ENCODE results near the gene PI4KB.
"Not testable (repeated sequence)": the region's sequence is repeated elsewhere in the genome, so short reads cannot be mapped to it uniquely, and the experiment has no call there.

Gene PI4KB

GRCh38 chr1:151287767-151288500 lies 39.3 kb downstream of the PI4KB start:
- ATAC-seq (replicated peaks) (no peak), DNase-seq (no peak)
- H3K4me3 Mint-ChIP-seq, result no peak overlapping the region
- H3K27me3 Mint-ChIP-seq, result no peaks in the 10 kb centered on the region
- H3K36me3 Mint-ChIP-seq (ENCODE audit: insufficient read depth), result peaks cover 37% of the 10 kb centered on the region
- H3K9me3 Mint-ChIP-seq, result no peaks in the 10 kb centered on the region
- H3K27ac Mint-ChIP-seq, result peak overlapping the region in 1 of 2 donors; percentile 84
- peaks cover 37% of the 10 kb centered on the region in 2 donors for H3K4me1 Mint-ChIP-seq (ENCODE audit: low read depth in 2 of 2)

GRCh38 chr1:151287341-151287699 lies 39.9 kb downstream of the PI4KB start:
- Mint-ChIP-seq H3K36me3 (ENCODE audit: insufficient read depth) (peaks cover 33% of the 10 kb centered on the region), H3K4me1 (ENCODE audit: low read depth in 2 of 2) (peaks cover 36 to 39% of the 10 kb centered on the region in 2 donors), H3K27me3 (no peaks in the 10 kb centered on the region), H3K27ac (peak overlapping the region in 1 of 2 donors; percentile 57), H3K9me3 (no peaks in the 10 kb centered on the region), H3K4me3 (peak overlapping the region in 1 of 2 donors; percentile 5)
- ATAC-seq (replicated peaks) (no peak), DNase-seq (no peak)

GRCh38 chr1:151286619-151287340 lies 40.4 kb downstream of the PI4KB start:
- H3K27me3 Mint-ChIP-seq, result no peaks in the 10 kb centered on the region
- peak overlapping the region in 1 of 2 donors; percentile 57 for H3K27ac Mint-ChIP-seq
- H3K9me3 Mint-ChIP-seq, result no peaks in the 10 kb centered on the region
- no peak for ATAC-seq (replicated peaks)
- peak overlapping the region in 1 of 2 donors; percentile 5 for H3K4me3 Mint-ChIP-seq
- DNase-seq, result no peak
- H3K4me1 Mint-ChIP-seq (ENCODE audit: low read depth in 2 of 2), result peaks cover 38 to 40% of the 10 kb centered on the region in 2 donors
- H3K36me3 Mint-ChIP-seq (ENCODE audit: insufficient read depth), result peaks cover 37% of the 10 kb centered on the region

GRCh38 chr1:151284013-151284577 lies 43.1 kb downstream of the PI4KB start:
- ATAC-seq (replicated peaks), result no peak
- H3K27me3 Mint-ChIP-seq, result no peaks in the 10 kb centered on the region
- H3K4me3 Mint-ChIP-seq, result peak overlapping the region; percentile 92 to 93
- no peaks in the 10 kb centered on the region for H3K9me3 Mint-ChIP-seq
- no peak for DNase-seq
- peaks cover 39% of the 10 kb centered on the region for H3K36me3 Mint-ChIP-seq (ENCODE audit: insufficient read depth)
- H3K4me1 Mint-ChIP-seq (ENCODE audit: low read depth in 2 of 2), result peaks cover 35 to 48% of the 10 kb centered on the region in 2 donors
- H3K27ac Mint-ChIP-seq, result peak overlapping the region; percentile 62 to 96

GRCh38 chr1:151282883-151283725 lies 44.1 kb downstream of the PI4KB start:
- DNase-seq (peak in 1 of 3 experiments; percentile 20), ATAC-seq (replicated peaks) (no peak)
- Mint-ChIP-seq H3K27me3 (no peaks in the 10 kb centered on the region), H3K4me1 (ENCODE audit: low read depth in 2 of 2) (peaks cover 26 to 39% of the 10 kb centered on the region in 2 donors), H3K36me3 (ENCODE audit: insufficient read depth) (peaks cover 31% of the 10 kb centered on the region), H3K9me3 (no peaks in the 10 kb centered on the region), H3K4me3 (peak overlapping the region; percentile 92 to 93), H3K27ac (peak overlapping the region; percentile 62 to 96)

- DNase-seq, result peak; percentile 94 to 98 (median 97)
- Mint-ChIP-seq H3K36me3 (ENCODE audit: insufficient read depth) (peaks cover 31% of the 10 kb centered on the region), H3K4me3 (peak within 1 kb of the TSS; percentile 92 to 93), H3K27me3 (no peaks in the 10 kb centered on the region), H3K9me3 (no peaks in the 10 kb centered on the region), H3K27ac (peak within 1 kb of the TSS; percentile 94 to 96), H3K4me1 (ENCODE audit: low read depth in 2 of 2) (peaks cover 26 to 39% of the 10 kb centered on the region in 2 donors)
- ATAC-seq (replicated peaks), result peak; percentile 83
These were observed 45.0 kb downstream of the PI4KB start, which contains the start of gene ZNF687 for GRCh38 chr1:151281969-151282882. Gene ZNF687, plus strand, starts transcription at chr1:151282299. Its CDS starts 3,993 bp downstream, at chr1:151286292.

- Mint-ChIP-seq H3K4me3 (peak overlapping the region; percentile 92 to 93), H3K4me1 (ENCODE audit: low read depth in 2 of 2) (peaks cover 24 to 31% of the 10 kb centered on the region in 2 donors), H3K9me3 (no peaks in the 10 kb centered on the region), H3K27ac (peak overlapping the region; percentile 94 to 96), H3K27me3 (no peaks in the 10 kb centered on the region), H3K36me3 (ENCODE audit: insufficient read depth) (peaks cover 31% of the 10 kb centered on the region)
- DNase-seq (peak; percentile 93 to 97 (median 96)), ATAC-seq (replicated peaks) (peak; percentile 43)
These were observed 45.8 kb downstream of the PI4KB start for GRCh38 chr1:151281225-151281968.

GRCh38 chr1:151277249-151277648 lies 50.0 kb downstream of the PI4KB start:
- no peak overlapping the region for H3K4me3 Mint-ChIP-seq
- no peaks in the 10 kb centered on the region for H3K9me3 Mint-ChIP-seq
- H3K27me3 Mint-ChIP-seq, result no peaks in the 10 kb centered on the region
- H3K4me1 Mint-ChIP-seq (ENCODE audit: low read depth in 2 of 2), result peaks cover 7 to 8% of the 10 kb centered on the region in 2 donors
- ATAC-seq (replicated peaks), result no peak
- peaks cover 23% of the 10 kb centered on the region for H3K36me3 Mint-ChIP-seq (ENCODE audit: insufficient read depth)
- no peak overlapping the region for H3K27ac Mint-ChIP-seq
- no peak for DNase-seq

- H3K27me3 Mint-ChIP-seq; DNase-seq; H3K4me1 Mint-ChIP-seq (ENCODE audit: low read depth in 2 of 2); ATAC-seq (replicated peaks); H3K27ac Mint-ChIP-seq; H3K4me3 Mint-ChIP-seq; H3K9me3 Mint-ChIP-seq: not testable (repeated sequence)
- H3K36me3 Mint-ChIP-seq (ENCODE audit: insufficient read depth), result peaks cover 21% of the 10 kb centered on the region
These were observed 51.9 kb downstream of the PI4KB start for GRCh38 chr1:151275341-151275740.

- no peak overlapping the region for H3K4me3 Mint-ChIP-seq
- H3K27ac Mint-ChIP-seq, result no peak overlapping the region
- DNase-seq, result no peak
- H3K36me3 Mint-ChIP-seq (ENCODE audit: insufficient read depth), result peaks cover 33% of the 10 kb centered on the region
- H3K27me3 Mint-ChIP-seq, result no peaks in the 10 kb centered on the region
- ATAC-seq (replicated peaks), result no peak
- H3K9me3 Mint-ChIP-seq, result no peaks in the 10 kb centered on the region
- no peaks in the 10 kb centered on the region for H3K4me1 Mint-ChIP-seq (ENCODE audit: low read depth in 2 of 2)
These were observed 53.2 kb downstream of the PI4KB start for GRCh38 chr1:151273924-151274466.

- no peak for ATAC-seq (replicated peaks)
- H3K4me3 Mint-ChIP-seq, result no peak overlapping the region
- no peaks in the 10 kb centered on the region for H3K27me3 Mint-ChIP-seq
- H3K36me3 Mint-ChIP-seq (ENCODE audit: insufficient read depth), result peaks cover 69% of the 10 kb centered on the region
- DNase-seq, result no peak
- no peaks in the 10 kb centered on the region for H3K9me3 Mint-ChIP-seq
- H3K27ac Mint-ChIP-seq, result no peak overlapping the region
- no peaks in the 10 kb centered on the region for H3K4me1 Mint-ChIP-seq (ENCODE audit: low read depth in 2 of 2)
These were observed 59.5 kb downstream of the PI4KB start for GRCh38 chr1:151267760-151268159.
